Right cardiac atrium (tissue), 5 donors: ENCODE data around the gene IL17REL. TPM values are rescaled to one million over a fixed set of nuclear protein-coding genes. Genes with fewer than 3 reads are reported as not detected.

Source experiments
- ATAC-seq, 2 donors: fragments of 200-7000 bp; cut with Tn5 transposase; one replicate each; pipeline versions ENCODE4 v1.8.0 to v1.9.1; 2020; ENCODE audit warnings: moderate library complexity in 2 of 2, mild to moderate bottlenecking in 1 of 2
- DNase-seq, 3 donors: peaks; one replicate each; pipeline ENCODE4 v3.0.0-alpha.2; 2020
- H3K27ac ChIP-seq: one replicate; pipeline ENCODE4 v1.5.1; 2013; ENCODE audit warnings: mild to moderate bottlenecking, low read length, control low read depth, moderate library complexity
- H3K27me3 ChIP-seq: one replicate; pipeline ENCODE4 v1.6.1; 2013; ENCODE audit not compliant: control insufficient read depth, insufficient read depth
- H3K4me1 ChIP-seq: one replicate; pipeline ENCODE4 v1.6.1; 2013; ENCODE audit warnings: low read length; ENCODE audit not compliant: control insufficient read depth, insufficient read depth
- H3K4me3 ChIP-seq: one replicate; pipeline ENCODE4 v1.5.1; 2013; ENCODE audit warnings: low read length, control low read depth
- H3K9me3 ChIP-seq: one replicate; pipeline ENCODE4 v1.6.1; 2013; ENCODE audit warnings: low read length; ENCODE audit not compliant: control insufficient read depth
- WGBS: extraction: QIAGEN DNeasy Blood & Tissue Kit; methylation state at CpG from one replicate; pipeline ENCODE4 v1.1.7; 2013; 5-methylcytosine and 5-hydroxymethylcytosine counted together
- intact Hi-C, 4 donors: fragments of 100-400 bp; cut with DNase I; formaldehyde crosslinking; loops; one replicate each; pipeline versions ENCODE4 v1.11.0 to v1.14.0; 2022 to 2023
- polyA plus RNA-seq: library from polyadenylated mRNA; stranded (reverse); fragments of 200-250 nt; gene quantifications from one replicate; pipeline ENCODE4 v1.2.3, GENCODE V29; 2013
- total RNA-seq, 4 donors: library from RNA; stranded (reverse); fragmentation: NEBNext Ultra II Directional; extraction: Animal tissue kit (Norgen Biotek cat#: 25700); gene quantifications; one replicate each; pipeline ENCODE4 v1.2.1, GENCODE V29; 2021
- donor health status: healthy with polysubstance abuse.
- donor health status: DM: no; HTN: yes; CAD: no.
- donor health status: DM: no; HTN: no; CAD: no.
- donor health status: DM: no; HTN: yes; CAD: no; lungs with severe emphysema.
- donor health status: DM: yes; HTN: yes; CAD: no.

Gene IL17REL
- total and polyA plus RNA-seq, 5 donors, result 0.06 TPM; not detected in 4

DNA sequence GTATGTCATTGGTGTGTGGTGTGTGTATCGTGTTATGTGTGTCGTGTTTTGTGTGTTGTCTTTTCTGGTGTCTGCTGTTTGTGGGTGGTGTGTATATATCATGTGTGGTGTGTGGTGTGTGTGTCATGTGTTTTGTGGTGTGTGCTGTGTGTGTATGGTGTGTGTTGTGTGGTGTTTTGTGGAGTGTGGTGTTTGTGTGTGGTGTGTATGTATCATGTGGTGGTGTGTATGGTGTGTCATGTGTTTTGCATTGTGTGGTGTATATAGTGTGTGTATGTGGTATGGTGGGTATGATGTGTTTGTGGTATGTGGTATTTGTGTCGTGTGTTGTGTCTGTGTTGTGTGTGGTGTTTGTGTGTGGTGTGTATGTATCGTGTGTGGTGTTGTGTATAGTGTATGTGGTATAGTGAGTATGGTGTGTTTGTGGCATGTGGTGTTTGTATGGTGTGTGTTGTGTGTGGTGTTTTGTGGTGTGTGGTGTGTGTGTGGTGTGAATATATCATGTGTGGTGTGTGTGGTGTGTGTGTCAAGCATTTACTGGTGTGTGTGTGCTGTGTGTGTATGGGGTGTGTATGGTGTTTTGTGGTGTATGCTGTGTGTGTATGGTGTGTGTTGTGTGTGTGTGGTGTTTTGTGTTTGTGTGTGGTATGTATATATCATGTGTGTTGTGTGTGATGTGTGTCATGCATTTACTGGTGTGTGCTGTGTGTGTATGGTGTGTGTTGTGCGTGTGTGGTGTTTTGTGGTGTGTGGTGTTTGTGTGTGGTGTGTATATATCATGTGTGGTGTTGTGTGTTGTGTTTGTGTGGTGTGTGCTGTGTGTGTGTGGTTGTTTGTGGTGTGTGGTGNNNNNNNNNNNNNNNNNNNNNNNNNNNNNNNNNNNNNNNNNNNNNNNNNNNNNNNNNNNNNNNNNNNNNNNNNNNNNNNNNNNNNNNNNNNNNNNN lies 39.3 kb downstream of the IL17REL start:
- ATAC-seq (no peak), DNase-seq (no peak)
- Histone ChIP-seq H3K4me3 (no peak overlapping the region), H3K27me3 (no peaks in the 10 kb centered on the region), H3K27ac (no peak overlapping the region), H3K4me1 (peaks cover 3% of the 10 kb centered on the region), H3K9me3 (no peaks in the 10 kb centered on the region)
- 93% methylated on average over 5 of the region's 5 CpGs for WGBS
- intact Hi-C loops, result loop anchor here in 2 of 4 donors (5.0 kb wide), 1 partner anchor 41 kb away; no protein-coding TSS in a partner anchor

DNA sequence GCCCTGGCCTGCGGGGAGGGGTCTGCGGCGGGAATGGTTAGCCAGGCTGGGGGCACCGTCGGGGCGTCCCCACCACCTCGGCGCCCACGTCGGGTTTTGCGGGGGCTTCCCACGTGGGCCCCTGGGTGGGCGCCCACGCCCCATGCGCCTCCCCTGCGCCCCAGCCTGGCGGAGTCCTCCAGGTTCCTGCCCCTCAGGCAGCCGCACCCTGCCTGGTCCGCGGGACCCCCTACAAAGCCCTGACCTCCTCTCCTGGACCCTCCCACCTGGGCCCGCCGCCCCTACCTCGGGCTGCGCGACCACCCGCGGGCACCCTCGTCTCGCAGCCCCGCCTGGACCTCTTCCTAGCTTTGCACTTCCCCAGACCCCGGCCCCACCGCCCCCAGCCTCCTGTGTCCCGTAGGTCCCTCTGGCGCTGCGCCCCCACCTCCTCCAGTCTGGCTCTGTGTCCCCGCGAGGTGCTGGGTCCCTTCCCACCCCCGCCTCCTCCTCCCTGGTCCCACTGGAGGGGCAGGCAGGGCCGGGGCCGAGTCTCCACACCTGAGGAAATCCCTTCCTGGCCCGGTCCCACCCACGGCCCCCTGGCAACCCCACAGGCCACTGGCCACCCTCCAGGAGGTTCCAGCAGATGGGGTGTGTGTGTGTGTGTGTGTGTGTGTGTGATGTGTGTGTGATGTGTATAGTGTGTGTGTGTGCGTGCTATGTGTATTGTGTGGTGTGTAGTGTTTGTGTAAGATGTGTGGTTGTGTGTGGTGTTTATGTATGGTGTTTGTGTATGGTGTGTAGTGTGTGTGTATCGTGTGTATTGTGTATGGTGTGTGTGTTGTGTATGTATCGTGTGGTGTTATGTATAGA lies 40.2 kb downstream of the IL17REL start:
- no peak for ATAC-seq
- no peak overlapping the region for H3K27ac ChIP-seq
- no peaks in the 10 kb centered on the region for H3K27me3 ChIP-seq
- peak; percentile 37 to 79 (median 78) for DNase-seq
- no peaks in the 10 kb centered on the region for H3K9me3 ChIP-seq
- no peak overlapping the region for H3K4me3 ChIP-seq
- intact Hi-C loops, result loop anchor here in 2 of 4 donors (5.0 kb wide), 1 partner anchor 40 kb away; no protein-coding TSS in a partner anchor
- peaks cover 5% of the 10 kb centered on the region for H3K4me1 ChIP-seq
- 43% methylated on average over 45 of the region's 45 CpGs for WGBS

DNA sequence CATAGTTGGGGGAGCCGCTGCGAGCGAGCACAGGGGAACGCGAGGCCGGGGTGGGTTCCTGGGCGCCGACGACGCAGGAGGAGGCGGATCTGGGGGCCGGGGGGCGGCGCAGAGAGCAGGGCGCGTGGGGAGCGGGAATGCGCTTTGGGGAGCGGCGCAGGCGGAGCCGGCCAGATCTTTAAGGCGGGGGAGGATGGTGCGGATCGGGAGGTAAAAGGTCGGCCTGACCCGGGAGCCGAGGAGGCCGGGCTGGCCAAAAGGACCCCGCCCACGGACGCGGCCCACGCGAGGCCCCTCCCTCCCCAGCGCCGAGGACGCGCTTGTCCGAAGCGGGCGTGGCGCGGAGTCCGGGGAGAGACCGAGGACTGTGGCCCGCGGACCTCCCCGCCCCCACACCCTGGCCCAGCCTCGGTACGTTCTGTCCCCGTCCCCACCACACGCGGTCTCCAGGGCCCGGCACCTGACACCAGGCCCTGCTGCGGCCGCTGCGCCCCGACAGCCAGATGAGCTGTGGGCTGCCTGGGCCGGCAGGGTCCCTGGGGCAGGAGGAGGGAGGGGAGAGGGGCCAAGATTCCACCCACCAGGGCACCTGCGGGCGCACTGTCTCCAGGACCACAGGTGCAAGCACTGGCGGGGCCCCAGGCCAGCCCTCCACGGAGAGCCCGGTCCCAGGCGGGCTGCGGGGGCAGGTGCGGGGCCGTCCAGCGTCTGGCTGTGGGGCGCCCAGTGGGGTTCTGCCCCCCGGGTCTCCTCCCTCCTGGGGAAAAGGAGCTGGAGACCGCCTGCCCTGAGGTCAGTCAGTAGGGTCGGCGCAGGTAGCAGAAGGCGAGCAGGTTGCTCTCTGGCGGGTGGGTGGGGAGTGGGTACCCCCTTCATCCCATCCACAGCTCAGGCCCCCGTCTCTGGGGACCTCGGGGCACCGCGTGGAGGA lies 41.1 kb downstream of the IL17REL start:
- peak overlapping the region; percentile 38 for H3K4me3 ChIP-seq
- intact Hi-C loops, result loop anchor here in 2 of 4 donors (5.0 kb wide), 1 partner anchor 39 kb away; no protein-coding TSS in a partner anchor
- WGBS, result 8% methylated on average over 81 of the region's 81 CpGs
- peak; percentile 92 to 94 (median 93) for DNase-seq
- peak; percentile 78 to 83 for ATAC-seq
- peaks cover 12% of the 10 kb centered on the region for H3K4me1 ChIP-seq
- no peaks in the 10 kb centered on the region for H3K27me3 ChIP-seq
- no peaks in the 10 kb centered on the region for H3K9me3 ChIP-seq
- peak overlapping the region; percentile 71 for H3K27ac ChIP-seq

DNA sequence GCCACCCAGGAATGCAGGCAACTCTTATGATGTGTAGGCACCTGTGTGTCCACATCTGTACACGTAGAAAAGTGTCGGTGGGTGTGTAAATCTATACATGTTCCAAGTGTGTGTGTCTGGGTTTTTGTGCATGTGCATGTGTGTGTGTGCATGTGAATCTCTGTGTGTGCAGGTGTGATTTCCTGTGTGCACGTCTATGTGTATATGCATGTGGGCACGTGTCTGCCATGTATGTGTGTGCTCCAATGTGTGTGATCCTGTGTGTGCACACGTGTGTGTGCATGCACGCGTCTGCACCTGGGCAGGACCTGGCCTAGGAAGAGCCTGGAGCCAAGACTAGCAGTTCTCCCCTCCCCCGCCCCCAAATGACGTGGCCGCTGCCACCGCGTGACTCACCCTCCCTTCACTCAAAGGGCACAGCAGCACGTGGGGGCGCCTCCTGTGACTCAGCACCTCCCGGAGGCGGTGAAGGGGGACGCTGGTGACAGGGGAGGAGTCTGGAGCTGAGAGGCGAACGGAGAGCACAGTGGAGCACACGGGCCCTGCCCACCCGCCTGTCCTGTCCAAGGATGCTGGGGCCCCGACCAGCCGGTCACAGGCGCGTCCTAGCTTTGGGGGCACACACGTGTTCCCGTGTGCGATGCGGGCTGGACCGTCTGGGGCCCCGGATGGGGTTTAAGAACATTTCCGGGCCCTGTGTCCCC lies 41.9 kb downstream of the IL17REL start:
- H3K9me3 ChIP-seq, result no peaks in the 10 kb centered on the region
- DNase-seq, result peak; percentile 96 to 98 (median 97)
- H3K4me3 ChIP-seq, result peak overlapping the region; percentile 38
- peak overlapping the region; percentile 71 for H3K27ac ChIP-seq
- intact Hi-C loops, result loop anchor here in 2 of 4 donors (5.0 kb wide), 1 partner anchor 38 kb away; no protein-coding TSS in a partner anchor
- 9% methylated on average over 32 of the region's 32 CpGs for WGBS
- H3K27me3 ChIP-seq, result no peaks in the 10 kb centered on the region
- ATAC-seq, result peak; percentile 86 to 93
- H3K4me1 ChIP-seq, result peaks cover 14% of the 10 kb centered on the region

DNA sequence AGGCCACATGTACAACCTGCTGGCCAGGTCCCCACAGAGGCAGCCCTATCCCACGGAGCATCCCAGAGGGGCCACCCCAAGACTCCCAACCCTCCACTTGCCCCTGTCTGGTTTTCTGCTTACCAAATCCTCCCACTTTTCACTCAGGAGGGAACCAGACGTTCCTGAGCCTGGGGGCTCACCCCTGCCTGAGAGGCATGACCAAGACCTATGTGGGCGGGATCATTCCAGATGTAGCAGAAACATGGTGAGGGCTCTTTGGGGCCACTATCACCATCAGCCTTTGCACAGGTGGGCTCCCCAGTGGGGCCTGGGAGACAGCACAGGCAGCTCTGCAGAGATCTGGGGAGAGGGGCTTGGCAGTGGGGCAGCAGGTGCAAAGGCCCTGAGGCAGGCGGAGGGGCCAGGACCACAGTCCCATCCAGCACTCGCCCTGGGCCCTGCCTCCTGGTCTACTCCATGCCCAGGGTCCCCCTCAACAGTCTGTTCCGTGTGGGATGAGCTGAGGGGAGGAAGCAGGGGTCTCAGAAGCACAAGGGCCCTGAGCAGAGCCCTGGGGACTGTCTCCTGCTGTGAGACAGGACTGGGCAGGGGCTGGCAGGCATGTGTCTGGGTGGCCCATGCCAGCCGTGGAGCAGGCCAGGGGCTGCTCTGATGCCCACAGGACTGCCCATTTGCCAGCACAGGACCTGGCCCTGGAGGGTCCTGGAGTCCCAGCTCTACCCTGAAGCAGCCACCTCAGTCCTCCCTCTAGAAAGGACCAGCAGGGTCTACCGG lies 42.6 kb downstream of the IL17REL start:
- ATAC-seq, result no peak
- DNase-seq, result peak; percentile 22 to 63 (median 50)
- H3K4me1 ChIP-seq, result peaks cover 13% of the 10 kb centered on the region
- no peaks in the 10 kb centered on the region for H3K27me3 ChIP-seq
- peak overlapping the region; percentile 28 for H3K27ac ChIP-seq
- intact Hi-C loops, result loop anchor here in 2 of 4 donors (5.0 kb wide), 1 partner anchor 38 kb away; no protein-coding TSS in a partner anchor
- no peak overlapping the region for H3K4me3 ChIP-seq
- 90% methylated on average over 8 of the region's 8 CpGs for WGBS
- H3K9me3 ChIP-seq, result no peaks in the 10 kb centered on the region

DNA sequence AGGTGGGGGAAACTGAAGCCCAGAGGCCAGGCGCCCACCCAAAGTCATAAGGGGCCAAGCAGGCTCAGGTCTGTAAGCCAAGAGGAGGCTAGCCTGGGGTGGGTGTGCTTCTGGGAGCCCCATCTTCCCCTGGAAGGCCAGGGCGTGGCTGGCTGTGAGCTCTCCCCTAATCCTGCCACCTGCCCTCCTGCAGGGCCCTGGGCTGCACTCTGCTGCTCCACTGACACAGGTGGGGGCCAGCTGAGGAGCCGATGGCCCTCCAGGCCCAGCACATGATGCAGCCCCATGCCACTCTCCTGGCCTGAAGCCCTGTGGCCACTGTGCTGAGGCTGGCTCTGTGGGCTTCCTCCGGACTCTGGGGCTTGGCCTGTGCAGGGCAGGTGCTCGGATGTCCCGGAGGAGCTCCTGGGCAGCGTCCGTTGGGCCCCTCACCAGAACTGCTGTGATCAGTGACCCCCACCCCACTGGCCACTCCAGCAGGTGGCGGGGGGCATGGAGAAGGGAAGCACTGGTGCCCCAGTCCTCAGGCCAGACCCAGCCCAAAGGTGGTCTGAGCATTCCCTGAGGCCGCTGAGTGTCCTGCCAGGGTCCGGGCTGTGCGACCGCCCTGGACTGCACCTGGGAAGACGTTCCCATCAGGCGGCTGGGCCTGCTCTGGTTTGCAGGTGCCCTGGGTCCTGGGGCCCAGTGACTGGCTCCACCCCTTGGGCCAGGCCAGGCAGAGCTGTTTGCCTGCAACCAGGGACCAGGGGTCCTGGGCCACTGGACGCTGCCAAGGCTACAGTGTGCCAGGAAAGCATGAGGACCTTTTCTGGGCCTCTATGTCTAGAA lies 43.5 kb downstream of the IL17REL start:
- ATAC-seq, result no peak
- peaks cover 13% of the 10 kb centered on the region for H3K4me1 ChIP-seq

DNA sequence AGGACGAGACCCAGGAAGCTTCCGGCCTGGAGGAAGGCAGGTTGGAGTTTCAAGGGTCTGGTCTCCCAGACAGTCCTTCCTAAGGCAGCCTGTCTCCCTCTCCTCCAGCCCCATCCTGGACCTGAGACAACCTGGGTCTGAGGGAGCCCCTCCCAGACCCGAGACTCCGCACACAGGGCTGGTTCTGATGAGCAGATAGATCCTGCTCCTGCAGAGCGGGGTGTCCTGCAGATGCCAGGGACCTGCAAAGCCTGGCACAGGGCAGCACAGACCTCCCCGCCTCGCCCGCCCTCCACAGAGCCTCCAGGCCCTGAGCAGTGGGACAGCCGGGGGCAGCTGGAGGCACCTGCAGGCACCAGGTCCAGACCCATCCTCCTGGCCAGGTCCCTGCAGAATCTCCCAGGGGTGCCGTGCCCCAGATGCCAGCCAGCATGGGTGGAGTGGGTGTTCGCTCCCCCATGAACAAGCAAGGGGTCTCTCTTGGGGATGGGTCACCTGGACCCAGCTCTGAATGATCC lies 44.2 kb downstream of the IL17REL start:
- intact Hi-C loops, result no loop called here
- DNase-seq, result peak; percentile 21 to 66 (median 65)
- Histone ChIP-seq H3K4me3 (no peak overlapping the region), H3K27me3 (no peaks in the 10 kb centered on the region), H3K4me1 (peaks cover 13% of the 10 kb centered on the region), H3K9me3 (no peaks in the 10 kb centered on the region), H3K27ac (peak overlapping the region; percentile 55)
- ATAC-seq, result no peak
- WGBS, result 92% methylated on average over 11 of the region's 11 CpGs

More for the DNA sequence above, 43.5 kb downstream of the IL17REL start:
- whole genome bisulfite sequencing, result 96% methylated on average over 16 of the region's 16 CpGs
- Histone ChIP-seq H3K4me3 (no peak overlapping the region), H3K9me3 (no peaks in the 10 kb centered on the region), H3K27me3 (no peaks in the 10 kb centered on the region), H3K27ac (peak overlapping the region; percentile 1)
- DNase-seq, result peak; percentile 35 to 66 (median 60)
- intact Hi-C loops, result no loop called here

DNA sequence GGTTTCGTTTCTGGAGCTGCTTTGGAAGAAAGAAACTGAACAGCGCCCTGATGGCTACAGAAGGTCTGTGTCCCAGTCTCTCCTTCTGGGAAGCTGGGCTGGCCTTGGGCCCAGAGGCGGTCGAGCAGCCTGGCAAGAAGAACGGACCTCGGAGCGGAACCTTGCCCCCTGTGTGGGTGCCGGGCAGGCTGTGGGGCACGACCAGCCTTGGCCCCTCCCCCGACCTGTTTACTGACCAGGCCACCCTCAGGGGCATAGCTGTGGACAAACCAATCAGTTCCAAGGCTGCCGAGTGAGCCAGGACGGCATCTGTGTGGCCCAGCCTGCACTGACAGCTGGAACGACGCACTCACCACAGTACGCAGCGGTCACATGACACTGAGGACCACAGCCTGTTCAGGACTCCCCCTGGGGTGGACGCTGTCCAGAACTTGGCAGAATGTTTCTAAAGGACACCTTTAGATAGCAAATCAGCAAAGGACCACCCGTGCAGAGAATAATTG lies 44.8 kb downstream of the IL17REL start:
- H3K4me3 ChIP-seq, result no peak overlapping the region
- peaks cover 18% of the 10 kb centered on the region for H3K4me1 ChIP-seq
- 31% methylated on average over 18 of the region's 18 CpGs for WGBS
- ATAC-seq (peak in 1 of 2 donors; percentile 1), DNase-seq (peak; percentile 76 to 87 (median 87))
- intact Hi-C loops, result no loop called here
- peak overlapping the region; percentile 55 for H3K27ac ChIP-seq
- no peaks in the 10 kb centered on the region for H3K9me3 ChIP-seq
- no peaks in the 10 kb centered on the region for H3K27me3 ChIP-seq
